Adrenal gland (tissue), 5 donors: ENCODE measurements around the gene FAM83D.

Source experiments
- CTCF ChIP-seq, 6 experiments: fragments of 450-650 bp in 4 of 6; fragments of 200-600 bp in 2 of 6; sonication (generic) in 1 of 6; IDR thresholded peaks; 1 replicate in 5 of 6; 2 replicates in 1 of 6; pipeline versions ENCODE4 v1.5.1 to v1.8.0; 2016 to 2021; ENCODE audit warnings: antibody characterized with exemption in 6 of 6, mild to moderate bottlenecking in 2 of 6, moderate library complexity in 1 of 6
- POLR2A ChIP-seq, 2 donors: fragments of 450-650 bp; IDR thresholded peaks; one replicate each; pipeline ENCODE4 v1.6.1; 2017; ENCODE audit warnings: antibody characterized with exemption in 2 of 2, mild to moderate bottlenecking in 2 of 2, moderate library complexity in 1 of 2
- donor health status: DM: no; HTN: no; CAD: no.

DNA sequence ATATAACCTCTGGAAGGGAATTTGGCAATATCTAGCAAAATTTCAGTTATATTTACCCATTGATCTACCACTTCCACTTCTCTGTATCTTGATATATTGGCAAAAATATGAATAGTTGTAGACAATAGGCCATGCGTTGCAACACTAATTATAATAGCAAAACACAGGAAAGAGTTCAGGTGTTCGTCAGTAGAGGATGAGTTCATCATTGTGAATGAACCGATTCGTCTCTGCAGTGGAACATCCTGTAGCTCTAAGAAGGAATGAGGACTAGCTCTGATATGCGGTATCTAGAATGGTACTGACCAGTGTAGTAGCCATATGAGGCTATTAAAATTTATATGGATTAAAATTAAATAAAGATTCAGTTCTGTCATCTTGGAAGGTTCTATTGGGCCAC, 8.3 kb downstream of the FAM83D start:
- TF ChIP-seq POLR2A (IDR thresholded peaks at IDR 0.05) (no peak), CTCF (IDR thresholded peaks at IDR 0.05) (no peak)
